ENCODE data around the gene MKNK1.

GRCh38 chr1:46523496-46524353 is 80.3 kb downstream of the MKNK1 start:
- TF ChIP-seq CTCF (IDR thresholded peaks at IDR 0.05) (no peak), TEAD4 (CRISPR knock-in tag; IDR thresholded peaks at IDR 0.05) (no peak), NFYB (CRISPR knock-in tag; conservative IDR thresholded peaks at IDR 0.05; ENCODE audit: low read depth) (no peak)
